GM12878 (cell line): ENCODE data around the gene JMY. TPM values are rescaled to one million over a fixed set of nuclear protein-coding genes. Genes with fewer than 3 reads are reported as not detected.

Experiments
- ATAC-seq: fragments of 200-7000 bp; cut with Tn5 transposase; 3 replicates; pipeline ENCODE4 v1.9.1; 2020; ENCODE audit warnings: mild to moderate bottlenecking, moderate library complexity
- BruUV-seq: library from RNA; stranded (reverse); fragments of 400-500 nt; replicated peaks from 2 replicates; lab custom pipeline; 2021; lab: Mats Ljungman, UMichigan
- CTCF ChIA-PET: fragments of 300-600 bp; sonication (Branson Sonifier 250); formaldehyde crosslinking; extraction: SDS; loops from one replicate; lab custom pipeline; 2021; ENCODE audit warnings: inconsistent platforms; lab: Yijun Ruan, JAX
- POLR2A ChIA-PET: fragments of 350-600 bp; formaldehyde crosslinking; extraction: SDS; loops from one replicate; lab custom pipeline; 2021; ENCODE audit warnings: inconsistent platforms; lab: Charles Lee
- RAD21 ChIA-PET: fragments of 300-600 bp; sonication (Branson Sonifier 250); formaldehyde crosslinking; loops from one replicate; lab custom pipeline; 2023; ENCODE audit warnings: antibody characterized with exemption; ENCODE audit not compliant: unreplicated experiment; lab: Charles Lee
- SMC1A ChIA-PET: fragments of 300-600 bp; sonication (Branson Sonifier 250); formaldehyde crosslinking; loops from one replicate; lab custom pipeline; 2023; ENCODE audit not compliant: unreplicated experiment, uncharacterized antibody; lab: Charles Lee
- DNase-seq: peaks from one replicate; pipeline ENCODE4 v3.0.0-alpha.2; 2011; ENCODE audit warnings: low read depth, low spot score
- FAIRE-seq: peaks from 3 replicates; lab custom pipeline; 2011; peaks lifted over from hg19 to GRCh38; lab: Jason Lieb, UNC
- H2AFZ ChIP-seq: 2 replicates; pipeline ENCODE4 v1.6.0; 2011; ENCODE audit warnings: low read depth, low read length, control low read depth; ENCODE audit not compliant: control insufficient read depth
- H3K27ac ChIP-seq: 2 replicates; pipeline ENCODE4 v1.5.1; 2011; ENCODE audit warnings: control low read depth; ENCODE audit not compliant: control insufficient read depth, insufficient read depth
- H3K27me3 ChIP-seq, 2 experiments: replicated peaks in 1 of 2; 2 replicates each; pipeline versions ENCODE4 v1.6.0 to v1.6.1; 2011; ENCODE audit warnings: low read length in 1 of 2; ENCODE audit not compliant: control insufficient read depth in 2 of 2, insufficient read depth in 2 of 2
- H3K36me3 ChIP-seq, 2 experiments: 2 replicates each; pipeline ENCODE4 v1.5.1; 2011; ENCODE audit warnings: low read length in 1 of 2; ENCODE audit not compliant: control insufficient read depth in 2 of 2, insufficient read depth in 2 of 2
- H3K4me1 ChIP-seq: 2 replicates; pipeline ENCODE4 v1.6.1; 2011; ENCODE audit warnings: mild to moderate bottlenecking, low read length, moderate library complexity, mixed read lengths; ENCODE audit not compliant: control insufficient read depth, insufficient read depth
- H3K4me2 ChIP-seq: 2 replicates; pipeline ENCODE4 v1.6.0; 2011; ENCODE audit warnings: control low read depth; ENCODE audit not compliant: control insufficient read depth, insufficient read depth
- H3K4me3 ChIP-seq: fragments of 200-600 bp; sonication (generic); 2 replicates; pipeline ENCODE4 v1.5.1; 2016
- H3K79me2 ChIP-seq: 2 replicates; pipeline ENCODE4 v1.6.0; 2011; ENCODE audit warnings: low read length; ENCODE audit not compliant: control insufficient read depth, insufficient read depth
- H3K9ac ChIP-seq: 2 replicates; pipeline ENCODE4 v1.8.0; 2011; ENCODE audit warnings: low read length, control low read depth, mixed read lengths; ENCODE audit not compliant: control insufficient read depth, insufficient read depth
- H3K9me3 ChIP-seq: replicated peaks from 3 replicates; pipeline ENCODE4 v1.5.1; 2011; ENCODE audit warnings: mild to moderate bottlenecking, low read length; ENCODE audit not compliant: control insufficient read depth, insufficient read depth
- H4K20me1 ChIP-seq: 2 replicates; pipeline ENCODE4 v1.6.0; 2011; ENCODE audit not compliant: control insufficient read depth, insufficient read depth
- ELK1 ChIP-seq: IDR thresholded peaks from 2 replicates; pipeline ENCODE4 v1.6.1; 2012; ENCODE audit warnings: low read depth, low read length, improper control_type of control experiment
- FOXK2 ChIP-seq: fragments of 450-650 bp; IDR thresholded peaks from 2 replicates; pipeline ENCODE4 v1.6.1; 2017; ENCODE audit warnings: mild to moderate bottlenecking, moderate library complexity
- RB1 ChIP-seq: fragments of 450-650 bp; formaldehyde crosslinking; IDR thresholded peaks from 2 replicates; pipeline ENCODE4 v1.6.1; 2017; ENCODE audit warnings: mild to moderate bottlenecking, borderline replicate concordance
- ZBTB40 ChIP-seq: fragments of 450-650 bp; IDR thresholded peaks from 2 replicates; pipeline ENCODE4 v1.6.1; 2016; ENCODE audit warnings: mild to moderate bottlenecking, moderate library complexity, borderline replicate concordance
- in situ Hi-C: fragments of 300-500 bp; cut with MboI; formaldehyde crosslinking; loops from 9 replicates; pipeline ENCODE4 v1.14.3; 2018; ENCODE audit warnings: mixed read lengths
- intact Hi-C: fragments of 100-400 bp; cut with micrococcal nuclease; formaldehyde crosslinking; loops from one replicate; pipeline ENCODE4 v1.14.2; 2022; ENCODE audit not compliant: unreplicated experiment
- polyA plus RNA-seq, 11 experiments: library from polyadenylated mRNA; depleted of rRNA in 4 of 11; unstranded in 6 of 11; stranded (reverse) in 5 of 11; fragments of >200 nt; fragmentation: Nextera tagmentation in 4 of 11; fragmentation: Illumina TruSeq in 1 of 11; extraction: Ambion mirVana in 4 of 11; extraction: Trizol in 1 of 11; gene quantifications; 1 replicate in 1 of 11; 2 replicates in 10 of 11; pipeline versions ENCODE4 v1.2.1 to v1.2.3, GENCODE V29; 2011 to 2016; ENCODE audit warnings: inconsistent platforms in 2 of 11, missing spikeins in 2 of 11, low read depth in 1 of 11
- total RNA-seq, 4 experiments: library from RNA; depleted of rRNA in 3 of 4; stranded (reverse); fragments of >200 nt in 3 of 4; fragmentation: Illumina TruSeq in 1 of 4; extraction: Trizol in 1 of 4; gene quantifications; 2 replicates each; pipeline versions ENCODE4 v1.2.1 to v1.2.3, GENCODE V29; 2013 to 2021

The JMY gene
- total and polyA plus RNA-seq, 10 of the 15 experiments (the other 5 are each of a cell fraction or from before 2014, with no cell fraction given): 0.63 to 4.8 (median 2.4) TPM

DNA sequence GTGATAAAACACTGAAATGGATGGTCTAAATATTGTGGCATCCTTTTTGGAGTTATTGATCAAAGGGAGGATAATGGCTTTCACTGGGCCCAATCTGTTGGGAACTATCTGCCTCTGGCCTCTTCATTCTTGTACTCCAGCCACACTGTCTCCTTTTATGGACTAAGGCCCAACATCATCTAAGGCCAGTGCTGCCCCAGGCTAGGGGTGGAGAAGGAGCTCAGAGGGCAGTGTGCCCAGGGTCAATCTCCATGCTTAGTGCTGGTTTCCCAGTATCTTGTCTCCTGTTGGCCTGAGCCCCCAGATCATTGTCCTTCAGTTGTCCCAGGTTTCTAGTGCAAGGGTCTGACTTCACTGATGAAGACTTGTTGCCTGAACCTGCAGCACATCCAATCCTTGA is 26.4 kb upstream of the JMY start:
- ChIA-PET CTCF (no interaction called here), RAD21 (no interaction called here), POLR2A (no interaction called here), SMC1A (no interaction called here)
- BruUV-seq: no TSS peak
- Histone ChIP-seq H4K20me1 (no peaks in the 10 kb centered on the region), H3K36me3 (no peaks in the 10 kb centered on the region), H3K9ac (no peak overlapping the region), H3K4me2 (no peak overlapping the region), H3K4me3 (no peak overlapping the region), H2AFZ (no peak overlapping the region), H3K27me3 (no peaks in the 10 kb centered on the region), H3K27ac (no peak overlapping the region), H3K4me1 (no peaks in the 10 kb centered on the region), H3K79me2 (no peaks in the 10 kb centered on the region), H3K9me3 (no peaks in the 10 kb centered on the region)
- intact Hi-C loops (no loop called here), in situ Hi-C loops (no loop called here)
- no peak for ATAC-seq
- FAIRE-seq: no peak
- TF ChIP-seq RB1: no peak
- no peak for TF ChIP-seq ZBTB40
- TF ChIP-seq FOXK2: no peak
- TF ChIP-seq ELK1: no peak
- no peak for DNase-seq
